Mesenteric fat pad (tissue), 1 donor: ENCODE measurements around the gene RUNDC1. TPM values are rescaled to one million over a fixed set of nuclear protein-coding genes. Genes with fewer than 3 reads are reported as not detected.
"Not testable (repeated sequence)": the region's sequence is repeated elsewhere in the genome, so short reads cannot be mapped to it uniquely, and the experiment has no call there.

ENCODE experiments used
- DNase-seq: peaks from one replicate; pipeline ENCODE4 v3.0.0-alpha.2; 2020; ENCODE audit warnings: low spot score
- long read RNA-seq: library from polyadenylated mRNA; unstranded; transcript quantifications from one replicate; pipeline ENCODE4 v2.0.0, GENCODE V29; 2020
- total RNA-seq: library from RNA; stranded (reverse); fragmentation: NEBNext Ultra II Directional; extraction: Animal tissue kit (Norgen Biotek cat#: 25700); gene quantifications from one replicate; pipeline ENCODE4 v1.2.1, GENCODE V29; 2021
- donor health status: DM: yes; HTN: yes; CAD: no.

Gene RUNDC1
- 10.6 TPM for total RNA-seq
- long read RNA-seq, partial matches to known transcripts: 2 of 16 reads
- long read RNA-seq, other reads (novel, unspliced or antisense): 13 of 16 reads

DNA sequence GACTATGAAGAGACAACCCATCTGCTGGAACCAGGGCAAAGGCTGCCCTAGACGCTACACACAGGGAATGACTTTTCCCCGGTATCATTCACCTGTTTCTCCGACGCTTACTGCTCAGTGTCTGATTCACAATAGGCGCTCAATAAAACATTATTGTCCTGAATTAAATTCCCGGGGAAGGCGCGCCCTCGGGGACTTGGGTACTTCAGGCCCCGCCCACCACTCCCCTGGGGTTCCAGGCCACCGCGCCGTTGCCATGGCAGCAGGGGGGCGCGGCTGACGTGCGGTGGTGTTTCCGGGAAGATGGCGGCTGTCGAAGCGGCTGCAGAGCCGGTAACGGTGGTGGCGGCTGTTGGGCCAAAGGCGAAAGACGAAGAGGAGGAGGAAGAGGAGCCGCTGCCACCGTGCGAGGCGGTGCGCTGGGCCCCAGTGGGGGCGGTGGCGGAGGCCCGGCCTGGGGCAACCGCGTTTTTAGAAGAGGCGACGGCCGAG lies at the start of gene RUNDC1:
Gene RUNDC1 (plus strand): TSS at position 292 of the 492 bp plus-strand sequence. CDS start 12 bp downstream, at position 304.
- DNase-seq: peak; percentile 98

DNA sequence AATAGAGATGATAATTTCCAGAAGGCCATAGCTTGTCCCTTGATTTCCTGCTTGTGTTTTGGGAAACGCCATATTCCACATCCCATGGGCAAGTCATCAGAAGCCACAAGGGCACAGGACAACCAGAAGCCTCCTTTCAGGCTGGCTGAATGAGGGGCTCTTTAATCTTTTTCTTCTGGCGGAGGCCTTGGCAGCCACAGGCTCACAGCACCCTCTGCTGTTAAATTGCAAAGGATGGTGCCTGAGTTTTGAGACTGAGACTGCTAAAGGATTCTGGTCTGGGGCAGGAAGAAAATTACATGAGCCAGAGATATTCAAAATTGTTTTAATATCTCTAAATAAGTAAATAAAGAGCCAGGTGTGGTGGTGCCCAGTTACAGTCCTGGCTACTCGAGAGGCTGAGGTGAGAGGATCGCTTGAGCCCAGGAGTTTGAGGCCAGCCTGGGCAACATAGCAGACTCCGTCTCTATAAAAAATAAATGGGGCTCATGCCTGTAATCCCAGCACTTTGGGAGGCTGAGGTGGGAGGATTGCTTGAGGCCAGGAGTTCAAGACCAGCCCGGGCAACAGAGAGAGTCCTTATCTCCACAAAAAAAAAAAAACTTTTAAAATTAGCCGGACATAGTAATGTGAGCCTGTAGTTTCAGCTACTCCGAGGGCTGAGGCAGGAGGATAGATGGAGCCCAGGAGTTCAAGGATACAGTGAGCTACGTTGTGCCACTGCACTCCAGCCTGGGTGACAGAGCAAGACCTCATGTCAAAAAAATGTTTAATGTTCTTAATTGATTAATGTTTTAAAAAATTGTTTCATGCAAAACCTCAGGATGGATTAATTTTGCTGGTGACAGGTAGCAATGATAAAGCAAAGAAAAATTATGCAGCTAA lies 42.4 kb upstream of the RUNDC1 start:
- DNase-seq: no peak

DNA sequence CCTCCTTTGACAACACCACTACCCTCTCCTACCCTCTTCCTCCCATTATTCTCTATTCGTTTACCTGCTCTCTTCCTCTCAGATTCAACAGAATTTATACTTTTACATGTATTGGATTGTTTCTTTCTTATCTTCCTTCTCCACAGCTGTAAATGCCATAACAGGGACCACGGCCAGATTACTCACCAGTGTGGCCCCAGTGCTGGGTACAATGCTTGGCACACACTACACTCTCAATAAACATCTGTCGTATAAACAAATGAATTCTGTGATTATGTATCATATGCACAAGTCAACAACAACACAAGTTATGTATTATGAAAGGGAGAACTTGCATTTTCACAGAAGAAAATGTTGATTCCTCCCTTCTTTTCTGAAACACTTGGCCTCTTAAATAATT lies 36.2 kb upstream of the RUNDC1 start:
- no peak for DNase-seq

DNA sequence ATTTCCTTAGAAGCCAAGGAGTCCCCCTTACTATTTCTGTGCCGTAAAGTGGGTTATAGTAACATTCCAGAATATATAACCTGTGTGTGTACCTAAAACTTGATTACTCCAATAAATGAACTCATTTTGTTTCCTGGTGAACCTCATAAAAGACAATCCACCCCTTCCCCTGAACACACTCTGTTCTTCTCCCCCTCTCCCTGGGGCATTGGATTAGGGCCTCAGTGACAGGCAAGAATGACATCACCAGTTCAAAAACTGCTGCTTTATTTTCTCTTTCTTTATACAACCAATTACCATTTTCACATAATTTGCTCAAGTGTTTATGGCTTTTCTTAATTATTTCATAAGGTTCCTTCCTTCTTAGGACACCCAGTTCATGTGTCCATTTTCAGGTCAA lies 33.6 kb upstream of the RUNDC1 start:
- DNase-seq: no peak

DNA sequence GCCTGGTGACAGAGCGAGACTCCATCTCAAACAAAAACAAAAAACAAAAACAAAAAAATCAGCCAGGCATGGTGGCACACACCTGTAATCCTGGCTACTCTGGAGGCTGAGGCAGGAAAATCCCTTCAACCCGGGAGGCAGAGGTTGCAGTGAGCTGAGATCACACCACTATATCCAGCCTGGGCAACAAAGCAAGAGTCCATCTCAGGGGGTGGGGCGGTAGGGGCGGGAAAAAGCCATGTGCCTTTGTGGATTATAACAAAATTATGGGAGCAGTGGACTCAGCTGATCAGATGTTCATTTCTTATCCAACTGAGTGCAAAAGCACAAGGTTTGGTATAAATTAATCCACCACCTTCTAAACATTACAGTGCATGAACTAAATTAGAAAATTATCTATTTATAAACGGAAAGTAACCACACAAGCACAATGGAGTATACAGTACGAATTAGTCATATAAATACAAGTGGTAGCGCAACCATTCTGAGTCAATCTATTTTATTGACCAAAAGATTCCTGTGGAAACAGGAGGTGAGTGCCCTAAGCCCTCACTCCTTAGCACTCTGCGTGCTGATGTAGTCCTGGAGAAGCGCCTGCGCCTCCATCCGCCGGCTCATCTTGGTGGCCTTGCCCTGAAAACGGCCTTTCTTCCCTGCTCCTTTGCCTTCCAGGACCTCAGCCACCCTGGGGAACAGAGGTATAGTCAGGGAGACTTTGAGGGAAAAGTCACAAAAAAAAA lies 30.2 kb upstream of the RUNDC1 start:
- no peak for DNase-seq

DNA sequence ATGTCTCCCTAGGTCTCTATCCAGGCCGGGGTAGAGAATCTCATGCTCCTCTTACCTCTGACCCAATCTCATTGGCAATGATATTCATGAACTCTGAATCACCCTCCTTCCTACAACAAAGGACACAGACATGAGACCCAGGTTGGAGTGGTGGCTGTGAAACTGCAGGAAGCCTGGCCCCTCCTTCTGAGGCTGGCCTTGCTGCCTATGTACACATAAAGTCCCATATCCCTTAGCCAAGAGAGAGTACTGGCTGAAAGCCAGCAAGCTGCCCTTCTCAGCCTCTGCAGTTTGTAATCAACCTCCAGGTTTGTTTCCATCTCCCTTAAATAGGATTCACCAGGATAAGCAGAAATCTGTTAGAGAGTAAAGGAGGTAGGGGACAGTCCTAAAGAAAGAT lies 26.7 kb upstream of the RUNDC1 start:
- DNase-seq: no peak

DNA sequence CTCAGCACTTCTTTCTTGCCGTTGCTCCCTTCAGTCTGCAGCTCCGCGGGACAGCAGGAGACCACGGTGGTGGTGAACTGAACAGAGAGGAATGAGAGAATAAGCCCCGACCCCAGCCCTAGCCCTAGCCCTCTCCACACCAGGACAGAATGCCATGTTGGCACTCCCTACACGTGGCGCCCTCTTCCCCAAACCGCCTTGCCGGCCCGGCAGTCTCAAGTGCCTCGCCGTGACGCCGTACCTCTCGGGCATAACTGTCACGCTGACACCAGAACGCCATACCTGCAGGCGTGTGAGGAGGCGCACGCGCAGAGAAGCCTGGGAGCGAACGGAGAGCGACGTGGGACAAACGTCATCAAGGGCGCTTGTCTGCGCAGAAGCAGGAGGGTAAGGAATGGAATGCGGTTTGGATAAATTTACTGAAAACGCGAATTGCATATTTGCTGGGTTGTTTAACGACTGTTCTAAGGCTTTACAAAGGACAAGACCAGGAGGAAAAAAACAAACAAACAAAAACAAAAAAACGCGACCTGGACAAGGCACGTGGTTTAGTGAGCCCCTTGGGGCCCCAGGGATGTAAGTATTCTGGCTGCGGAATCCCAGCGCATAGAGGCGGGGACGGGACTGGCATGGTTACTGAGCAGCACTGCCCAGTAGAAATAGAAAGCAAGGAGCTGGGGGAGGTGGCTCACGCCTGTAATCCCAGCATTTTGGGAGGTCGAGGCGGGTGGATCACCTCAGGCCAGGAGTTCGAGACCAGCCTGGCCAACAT lies 16.0 kb upstream of the RUNDC1 start, which contains the start of gene AARSD1:
Gene AARSD1 (minus strand): TSS at position 294 of the 772 bp plus-strand sequence. CDS start 14 bp downstream, at position 280.
- peak; percentile 95 for DNase-seq

DNA sequence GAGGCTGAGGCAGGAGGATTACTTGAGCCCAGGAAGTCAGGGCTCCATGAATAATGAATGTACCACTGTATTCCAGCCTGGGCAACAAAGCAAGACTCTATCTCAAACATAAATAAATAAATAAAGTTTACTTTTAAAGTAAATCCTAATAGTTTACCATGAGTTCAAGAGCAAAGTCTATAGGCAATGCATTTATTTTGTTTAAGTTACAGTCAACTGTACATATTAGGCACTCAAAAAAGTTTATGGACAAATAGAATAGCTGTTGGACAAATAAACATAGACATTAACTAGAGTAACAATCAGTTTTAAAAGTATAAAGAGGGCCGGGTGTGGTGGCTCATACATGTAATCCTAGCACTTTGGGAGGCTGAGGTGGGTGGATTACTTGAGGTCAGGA lies 12.4 kb upstream of the RUNDC1 start:
- no peak for DNase-seq

DNA sequence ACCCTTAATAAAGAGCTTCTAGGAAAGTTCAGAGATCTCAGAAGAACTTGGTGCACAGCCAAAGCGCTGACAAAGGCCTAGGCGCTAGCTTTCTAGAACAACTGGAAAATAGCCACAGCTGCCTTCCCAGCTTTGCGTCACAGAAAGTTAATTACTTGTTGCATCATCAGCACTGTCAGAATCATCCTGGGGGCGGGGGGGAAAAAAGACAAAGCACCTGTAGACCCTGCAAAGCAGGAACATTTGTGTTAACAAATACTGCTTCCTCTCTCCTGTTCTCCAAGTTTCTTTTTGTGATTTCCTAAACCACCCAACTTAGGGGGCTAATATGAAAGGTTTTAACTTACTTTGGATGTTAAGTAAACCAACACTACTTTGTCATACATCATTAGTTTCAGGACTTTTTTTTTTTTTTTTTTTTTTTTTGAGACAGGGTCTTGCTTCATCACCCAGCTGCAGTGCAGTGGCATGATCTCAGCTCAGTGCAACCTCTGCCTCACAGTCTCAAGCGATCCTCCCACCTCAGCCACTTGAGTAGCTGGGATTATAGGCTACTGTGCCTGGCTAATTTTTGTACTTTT lies 11.3 kb upstream of the RUNDC1 start:
- no peak for DNase-seq

DNA sequence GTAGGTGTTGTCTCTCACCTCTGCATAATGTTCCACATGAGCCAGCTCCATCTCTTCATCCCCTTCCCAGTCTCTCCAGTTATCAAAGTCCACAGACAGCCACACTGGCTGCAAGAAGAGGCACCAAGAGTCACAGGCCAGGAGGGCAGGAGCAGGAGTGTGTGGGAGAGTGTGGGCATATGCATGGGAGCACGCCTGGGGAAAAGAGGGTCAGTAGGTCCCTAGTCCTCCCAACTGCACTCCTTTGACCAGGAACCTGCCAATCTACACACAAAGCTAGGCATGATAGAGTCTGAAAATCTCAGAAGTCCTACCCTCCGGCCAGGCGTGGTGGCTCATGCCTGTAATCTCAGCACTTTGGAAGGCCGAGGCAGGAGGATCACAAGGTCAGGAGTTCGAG lies 8.8 kb upstream of the RUNDC1 start:
- DNase-seq: peak; percentile 69

DNA sequence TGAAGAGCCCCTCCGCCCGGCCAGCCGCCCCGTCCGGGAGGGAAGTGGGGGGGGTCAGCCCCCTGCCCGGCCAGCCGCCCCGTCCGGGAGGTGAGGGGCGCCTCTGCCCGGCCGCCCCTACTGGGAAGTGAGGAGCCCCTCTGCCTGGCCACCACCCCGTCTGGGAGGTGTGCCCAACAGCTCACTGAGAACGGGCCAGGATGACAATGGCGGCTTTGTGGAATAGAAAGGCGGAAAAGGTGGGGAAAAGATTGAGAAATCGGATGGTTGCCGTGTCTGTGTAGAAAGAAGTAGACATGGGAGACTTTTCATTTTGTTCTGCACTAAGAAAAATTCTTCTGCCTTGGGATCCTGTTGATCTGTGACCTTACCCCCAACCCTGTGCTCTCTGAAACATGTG lies 7.0 kb upstream of the RUNDC1 start:
- DNase-seq: not testable (repeated sequence)

DNA sequence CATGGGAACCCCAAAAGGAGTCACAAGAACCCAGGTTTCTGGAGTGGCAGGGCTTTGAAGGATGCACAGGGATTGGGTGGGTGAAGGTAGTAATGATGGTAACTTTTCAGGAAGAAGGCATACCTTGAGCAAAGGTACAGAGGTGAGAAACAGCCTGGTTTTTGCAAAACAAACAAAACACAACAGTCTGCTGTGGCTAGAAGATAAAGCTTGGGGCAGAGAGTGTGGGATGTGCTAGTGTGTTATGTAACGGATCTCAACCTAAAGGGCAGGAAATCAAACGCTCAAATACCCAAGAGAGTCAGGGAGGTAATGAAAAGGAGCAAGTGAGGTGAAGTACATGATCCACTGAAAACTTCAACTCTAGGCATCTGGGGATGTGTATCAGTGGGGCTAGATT lies 5.1 kb upstream of the RUNDC1 start:
- DNase-seq: no peak

DNA sequence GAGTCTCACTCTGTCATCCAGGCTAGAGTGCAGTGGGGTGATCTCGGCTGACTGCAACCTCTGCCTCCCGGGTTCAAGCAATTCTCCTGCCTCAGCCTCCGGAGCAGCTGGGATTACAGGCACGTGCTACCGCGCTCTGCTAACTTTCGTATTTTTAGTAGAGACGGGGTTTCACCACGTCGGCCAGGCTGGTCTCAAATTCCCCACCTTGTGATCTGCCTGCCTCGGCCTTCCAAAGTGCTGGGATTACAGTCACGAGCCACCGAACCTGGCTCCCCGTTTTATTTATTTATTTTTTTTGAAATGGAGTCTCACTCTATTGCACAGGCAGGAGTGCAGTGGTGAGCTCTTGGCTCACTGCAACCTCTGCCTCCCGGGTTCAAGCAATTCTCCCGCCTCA lies 4.7 kb upstream of the RUNDC1 start:
- DNase-seq: peak; percentile 20

DNA sequence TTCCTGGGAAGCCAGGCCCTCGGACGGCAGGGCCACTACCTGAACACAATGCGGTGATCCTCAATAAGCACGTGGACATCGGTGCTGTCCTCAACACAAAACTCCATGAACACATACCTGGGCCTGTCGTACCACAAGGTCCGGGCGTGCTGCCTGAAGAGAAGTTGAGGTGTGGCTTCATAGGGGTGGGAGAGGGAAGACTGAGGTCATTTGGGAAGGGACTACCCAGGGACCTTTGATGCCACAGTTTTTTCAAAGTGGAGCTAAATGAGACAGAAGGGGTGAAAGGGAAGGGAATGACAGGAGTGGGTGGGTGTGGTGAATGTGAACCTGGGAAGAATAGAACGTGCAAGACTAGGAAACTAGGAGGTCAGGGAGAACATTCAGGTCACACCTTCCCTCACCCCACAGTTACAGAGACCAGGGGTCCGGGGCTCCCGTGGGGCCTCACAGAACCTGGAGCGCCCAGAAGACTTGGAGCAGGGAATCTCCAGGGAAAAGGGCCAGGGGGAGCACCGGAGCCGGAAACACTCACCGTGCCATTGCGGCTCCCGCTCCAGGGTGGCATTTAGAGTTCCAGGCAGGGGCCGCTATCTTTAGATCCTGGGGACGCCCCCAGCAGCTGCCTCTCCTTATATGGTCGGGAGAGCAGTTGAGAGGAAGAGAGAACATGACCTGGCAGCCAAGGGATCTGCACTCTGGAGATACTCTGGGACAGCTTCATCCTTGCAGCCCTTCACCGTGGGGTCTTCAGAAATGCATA lies 673 bp upstream of the RUNDC1 start, which contains the start of gene PTGES3L:
Gene PTGES3L (minus strand): TSS at position 570 of the 763 bp plus-strand sequence. CDS start 27 bp downstream, at position 543.
- peak; percentile 87 for DNase-seq

DNA sequence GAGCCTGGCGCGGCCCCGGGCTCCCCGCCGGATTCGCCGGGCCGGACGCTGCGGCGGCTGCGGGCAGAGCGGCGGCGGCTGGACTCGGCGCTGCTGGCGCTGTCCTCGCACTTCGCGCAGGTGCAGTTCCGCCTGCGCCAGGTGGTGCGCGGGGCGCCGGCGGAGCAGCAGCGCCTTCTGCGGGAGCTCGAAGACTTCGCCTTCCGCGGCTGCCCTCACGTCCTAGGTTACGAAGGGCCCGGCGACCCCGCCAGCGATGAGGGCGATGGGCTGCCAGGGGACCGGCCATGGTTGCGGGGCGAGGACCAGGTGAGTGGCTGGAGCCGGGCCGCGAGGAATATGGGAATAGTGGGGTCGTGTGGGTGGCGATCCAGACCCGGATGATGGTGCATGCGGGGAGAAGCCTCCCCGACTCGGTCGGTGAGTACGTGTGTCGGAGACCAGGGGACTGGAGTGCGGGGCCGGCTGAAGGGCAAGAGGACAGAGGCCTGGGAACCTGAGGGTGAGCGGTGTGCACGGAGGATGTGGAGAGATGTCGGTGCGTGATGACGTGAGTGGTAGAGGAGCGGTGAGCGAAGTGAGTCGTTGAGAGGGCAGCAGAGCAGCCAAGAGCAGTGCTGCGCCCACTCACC lies 517 bp downstream of the RUNDC1 start:
- peak; percentile 89 for DNase-seq

DNA sequence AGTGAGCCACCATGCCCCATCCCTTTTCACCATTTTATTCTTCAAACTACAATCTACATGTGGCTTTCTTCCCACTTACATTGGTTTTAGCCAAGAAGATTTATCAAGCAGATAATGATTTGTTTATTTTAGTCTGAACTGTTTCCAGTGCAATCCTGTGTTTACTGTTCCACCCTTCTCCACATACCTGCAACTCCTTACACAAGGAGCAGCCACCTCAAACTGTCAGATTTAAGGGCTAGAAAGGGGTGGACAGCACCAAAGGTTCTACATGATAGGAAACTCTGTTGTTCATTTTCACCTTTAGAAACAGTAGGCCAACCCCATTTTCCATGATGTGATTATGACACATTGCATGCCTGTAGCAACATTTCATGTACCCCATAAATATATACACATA lies 1.9 kb downstream of the RUNDC1 start:
- peak; percentile 2 for DNase-seq

DNA sequence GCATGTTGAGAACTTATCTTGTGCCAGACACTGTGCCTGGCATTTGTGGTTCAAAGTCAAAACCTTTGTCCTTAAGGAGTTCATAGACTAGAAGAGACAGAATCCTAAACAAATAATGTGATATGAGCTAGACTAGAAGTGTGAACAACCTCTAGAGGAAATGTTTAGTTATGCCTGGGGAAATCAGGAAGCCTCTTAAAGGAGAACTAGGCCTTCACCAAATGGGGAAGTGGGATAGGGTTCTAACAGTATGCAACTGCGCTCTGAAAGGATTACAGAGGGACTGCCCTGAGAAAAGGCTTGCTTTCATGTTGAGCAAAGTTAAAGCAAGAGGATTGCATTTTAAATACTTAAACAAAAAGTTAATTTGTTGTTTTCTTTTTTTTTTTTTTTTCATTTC lies 4.9 kb downstream of the RUNDC1 start:
- DNase-seq: no peak

DNA sequence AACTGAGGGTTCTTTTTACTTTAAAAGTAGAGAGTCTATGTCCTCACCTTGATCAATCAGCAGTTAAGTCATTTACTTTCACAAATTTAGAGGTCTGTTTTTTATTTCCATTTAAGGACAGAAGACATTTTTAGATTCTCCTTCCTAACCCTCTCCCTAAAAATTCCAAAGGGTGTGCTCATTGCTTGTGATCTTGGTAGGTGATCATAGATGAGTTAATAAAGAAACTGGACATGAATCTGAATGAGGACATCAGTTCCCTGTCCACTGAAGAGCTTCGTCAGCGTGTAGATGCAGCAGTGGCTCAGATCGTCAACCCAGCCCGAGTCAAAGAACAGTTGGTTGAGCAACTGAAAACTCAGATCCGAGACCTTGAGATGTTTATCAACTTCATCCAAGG lies 8.8 kb downstream of the RUNDC1 start:
- peak; percentile 43 for DNase-seq
